T47D (cell line): ENCODE measurements around the gene RAPGEF2.
"Not testable (repeated sequence)": the region's sequence is repeated elsewhere in the genome, so short reads cannot be mapped to it uniquely, and the experiment has no call there.

Experiments used
- DNase-seq, 2 experiments: peaks; one replicate each; pipeline versions ENCODE4 v3.0.0 to v3.0.0-alpha.2; 2011 to 2012; ENCODE audit warnings: low read depth in 1 of 2, low spot score in 1 of 2
- JUND ChIP-seq: IDR thresholded peaks from 2 replicates; pipeline ENCODE4 v1.6.1; 2012; ENCODE audit warnings: low read depth
- in situ Hi-C: cut with HindIII; loops from 2 replicates; pipeline ENCODE4 v1.10.0; 2016; ENCODE audit warnings: low sequenced_read_pairs, low pct_unique_long_range_greater_than_20kb

Gene RAPGEF2

DNA sequence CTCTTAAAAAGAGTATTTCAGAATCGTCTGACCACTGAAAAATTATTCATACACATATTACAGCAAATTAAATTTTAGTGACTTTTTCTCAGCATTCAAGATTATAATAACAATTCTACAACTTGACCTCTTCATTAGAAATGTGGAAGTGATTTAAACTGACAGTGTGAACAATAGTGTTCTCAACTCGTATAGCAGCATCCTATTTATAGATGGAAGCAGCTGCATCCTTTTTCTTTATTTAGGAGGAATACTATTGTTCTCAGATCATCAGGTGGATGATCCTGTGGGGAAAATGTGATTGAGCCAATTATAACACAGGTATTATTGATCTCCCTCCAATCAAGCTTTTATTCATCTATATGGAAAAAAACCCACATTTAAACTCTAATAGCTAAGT lies 56.7 kb downstream of the RAPGEF2 start:
- no peak for DNase-seq
- TF ChIP-seq JUND, result no peak
- in situ Hi-C loops, result no loop called here

GRCh38 chr4:159160242-159160641 lies 57.4 kb downstream of the RAPGEF2 start:
- no peak for TF ChIP-seq JUND
- DNase-seq, result no peak
- in situ Hi-C loops, result no loop called here

DNA sequence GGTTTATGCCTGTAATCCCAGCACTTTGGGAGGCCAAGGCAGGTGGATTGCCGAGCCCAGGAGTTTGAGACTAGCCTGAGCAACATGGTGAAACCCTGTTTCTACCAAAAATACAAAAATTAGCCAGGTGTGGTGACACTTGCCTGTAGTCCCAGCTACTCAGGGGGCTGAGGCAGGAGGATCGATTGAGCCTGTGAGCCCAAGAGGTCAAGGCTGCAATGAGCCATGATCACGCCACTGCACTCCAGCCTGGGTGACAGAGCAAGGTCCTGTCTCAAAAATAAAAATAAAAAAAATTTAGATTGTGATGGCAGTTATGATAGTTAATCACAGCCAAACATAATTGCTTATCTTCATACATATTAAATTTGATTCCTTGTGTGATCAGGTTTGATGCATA lies 58.6 kb downstream of the RAPGEF2 start:
- in situ Hi-C loops, DNase-seq: not testable (repeated sequence)

GRCh38 chr4:159162576-159162975 lies 59.7 kb downstream of the RAPGEF2 start:
- TF ChIP-seq JUND, result no peak
- in situ Hi-C loops, result no loop called here
- DNase-seq, result no peak

DNA sequence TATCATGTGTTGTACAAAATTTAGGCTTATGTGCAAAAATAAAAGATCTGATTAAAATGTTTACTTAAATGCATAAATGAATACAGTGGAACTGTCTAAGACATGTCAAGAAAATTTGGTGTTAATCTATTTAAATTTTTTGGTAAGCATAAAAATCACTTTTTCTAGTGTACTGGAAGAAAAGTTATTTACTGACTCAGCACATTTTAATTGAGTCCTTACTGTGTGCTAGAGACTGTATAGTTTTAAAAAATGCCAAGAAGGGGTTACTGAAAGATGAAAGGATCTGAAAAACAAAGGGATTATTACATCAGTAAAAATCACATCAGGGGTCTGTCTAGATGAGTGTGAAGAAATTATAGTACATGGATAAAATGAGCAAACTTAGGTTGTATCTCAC lies 60.6 kb downstream of the RAPGEF2 start:
- in situ Hi-C loops, result no loop called here
- DNase-seq, result no peak

DNA sequence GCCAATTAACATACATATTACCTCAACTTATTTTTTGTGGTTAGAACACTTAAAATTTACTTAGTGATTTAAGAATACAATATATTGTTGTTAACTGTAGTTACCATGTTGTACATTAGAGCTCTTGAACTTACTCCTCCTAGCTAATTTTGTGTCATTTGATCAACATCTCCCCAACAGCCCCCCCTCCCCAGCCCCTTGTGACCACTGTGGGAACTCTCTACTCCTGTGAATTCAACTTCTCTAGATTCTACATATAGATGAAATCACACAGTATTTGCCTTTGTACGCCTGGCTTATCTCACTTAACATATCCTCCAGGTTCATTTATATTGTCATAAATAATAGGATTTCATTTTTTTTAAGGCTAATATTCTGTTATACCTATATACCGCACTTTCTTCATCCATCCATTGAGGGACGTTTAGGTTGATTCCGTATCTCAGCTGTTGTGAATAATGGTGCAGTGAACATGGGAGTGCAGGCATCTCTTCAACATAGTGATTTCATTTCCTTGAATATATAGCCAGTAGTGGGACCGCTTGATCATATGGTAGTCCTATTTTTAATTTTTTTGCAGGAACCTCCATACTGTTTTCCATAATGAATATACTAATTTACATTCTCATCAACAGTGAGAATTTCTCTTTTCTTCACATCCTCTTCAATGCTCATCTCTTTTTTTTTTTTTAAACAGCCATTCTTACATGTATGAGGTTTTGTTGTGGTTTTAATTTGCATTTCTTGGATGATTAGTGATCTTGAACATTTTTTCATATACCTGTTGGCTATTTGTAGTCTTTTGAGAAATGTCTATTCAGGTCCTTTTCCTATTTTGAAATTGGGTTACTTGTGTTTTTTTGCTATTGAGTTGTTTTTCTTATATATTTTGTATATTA lies 66.8 kb downstream of the RAPGEF2 start:
- no peak for TF ChIP-seq JUND
- DNase-seq, result no peak
- in situ Hi-C loops, result no loop called here

More for the DNA sequence above, 60.6 kb downstream of the RAPGEF2 start:
- TF ChIP-seq JUND, result no peak

DNA sequence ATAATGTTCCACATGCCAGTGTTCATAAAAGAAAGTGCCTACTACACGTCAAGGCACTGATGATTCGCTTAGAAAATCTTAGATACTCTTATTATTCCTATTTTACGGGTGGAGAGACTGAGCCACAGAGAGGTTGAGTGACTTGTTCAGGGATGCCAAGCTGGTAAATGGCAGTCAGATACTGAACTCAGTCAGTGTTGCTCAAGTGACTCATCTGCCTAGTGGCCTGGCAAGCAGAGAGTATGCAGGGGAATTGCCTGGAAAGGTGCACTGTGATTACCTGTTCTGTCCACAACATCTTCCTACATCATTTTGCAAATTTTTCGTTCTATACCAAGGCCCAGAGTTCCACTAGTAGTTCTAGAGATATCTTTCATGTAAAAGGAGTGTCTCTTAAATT lies 68.4 kb downstream of the RAPGEF2 start:
- TF ChIP-seq JUND, result no peak
- no peak for DNase-seq
- in situ Hi-C loops, result no loop called here

DNA sequence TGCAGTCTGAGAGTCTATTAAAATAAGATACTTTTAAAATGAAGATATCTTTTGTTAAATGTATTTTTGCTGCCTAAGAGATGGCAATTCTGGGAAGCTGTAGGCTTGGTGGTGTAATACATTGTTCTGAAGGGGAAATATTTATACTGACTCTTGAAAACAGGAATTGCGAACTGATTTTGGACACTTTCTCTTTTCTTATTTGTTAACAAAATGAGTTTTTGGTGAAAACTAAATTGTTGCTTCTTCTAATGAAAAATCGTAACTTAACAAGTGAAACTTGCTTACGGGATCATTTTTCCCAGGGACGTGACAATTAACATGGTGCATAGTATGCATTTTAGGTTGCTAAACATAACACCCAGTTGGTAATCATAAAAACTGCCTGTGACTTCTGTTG lies 71.0 kb downstream of the RAPGEF2 start:
- TF ChIP-seq JUND, result no peak
- in situ Hi-C loops, result no loop called here
- DNase-seq, result no peak

- no peak for TF ChIP-seq JUND
- in situ Hi-C loops, result no loop called here
- no peak for DNase-seq
Measured at GRCh38 chr4:159174645-159175084, 71.8 kb downstream of the RAPGEF2 start.

GRCh38 chr4:159175085-159175988 lies 72.5 kb downstream of the RAPGEF2 start:
- in situ Hi-C loops, result no loop called here
- DNase-seq, result peak in 1 of 2 experiments; percentile 76
- TF ChIP-seq JUND, result no peak

GRCh38 chr4:159175989-159176375 lies 73.1 kb downstream of the RAPGEF2 start:
- no peak for DNase-seq
- TF ChIP-seq JUND, result no peak
- in situ Hi-C loops, result no loop called here

DNA sequence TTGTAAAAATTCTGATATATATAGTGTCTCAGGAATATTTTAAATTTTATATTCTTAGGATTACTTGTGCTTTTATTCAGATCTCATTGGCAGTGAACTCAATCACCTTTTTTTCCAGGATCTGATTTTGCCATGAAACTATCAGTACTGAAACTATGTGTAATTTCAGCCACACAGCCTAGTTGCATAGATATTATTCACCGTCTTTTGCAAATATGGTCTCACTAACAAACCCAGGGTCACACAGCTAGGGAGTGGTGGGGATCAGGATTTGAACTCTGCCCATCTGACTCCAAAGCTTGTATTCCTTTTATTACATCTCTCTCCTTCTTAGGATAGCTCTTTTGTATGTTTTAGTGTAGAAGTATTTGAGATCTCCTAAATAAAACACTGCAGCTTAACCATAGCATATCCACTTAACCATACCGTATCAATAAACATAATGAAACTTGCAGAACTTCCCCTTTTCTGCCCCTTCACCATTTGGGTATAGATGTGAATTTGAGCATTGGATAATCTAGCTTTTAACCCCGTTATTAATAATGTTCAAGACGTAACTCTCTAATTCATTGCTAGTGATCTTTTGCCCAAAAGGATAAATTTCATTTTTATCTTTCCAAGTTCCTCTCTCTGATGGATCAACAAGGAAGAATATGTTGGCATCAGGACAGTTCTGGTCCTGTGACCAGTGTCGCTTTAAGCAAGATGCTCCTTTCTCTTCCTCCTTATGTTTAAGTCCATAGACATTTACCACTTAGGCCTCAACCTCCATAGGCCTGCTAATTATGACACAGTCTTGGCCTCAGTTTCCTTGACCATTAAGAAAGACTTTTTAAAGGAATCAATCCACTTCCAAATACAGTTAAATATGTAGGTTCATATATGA lies 74.6 kb downstream of the RAPGEF2 start:
- TF ChIP-seq JUND, result no peak
- DNase-seq, result no peak
- in situ Hi-C loops, result no loop called here
